Fibroblast of upper back skin (primary cell): ENCODE data around the gene TRUB2.
A peak's percentile ranks its signal among the peaks of the same experiment; 100 is the strongest.
"Not testable (repeated sequence)": the region's sequence is repeated elsewhere in the genome, so short reads cannot be mapped to it uniquely, and the experiment has no call there.

Experiments
- DNase-seq: peaks from one replicate; pipeline ENCODE4 v3.0.0-alpha.2; 2013

The TRUB2 gene

GRCh38 chr9:128296340-128297220 lies 25.7 kb downstream of the TRUB2 start:
- DNase-seq: no peak

- no peak for DNase-seq
These were observed 28.1 kb downstream of the TRUB2 start for GRCh38 chr9:128294142-128294541.

GRCh38 chr9:128293091-128293490 lies 29.2 kb downstream of the TRUB2 start:
- DNase-seq: no peak

- no peak for DNase-seq
These were observed 30.2 kb downstream of the TRUB2 start for GRCh38 chr9:128292009-128292408.

- DNase-seq: no peak
These were observed 33.8 kb downstream of the TRUB2 start for GRCh38 chr9:128288273-128289004.

GRCh38 chr9:128286440-128286839 lies 35.8 kb downstream of the TRUB2 start:
- DNase-seq: peak; percentile 40

- no peak for DNase-seq
These were observed 37.0 kb downstream of the TRUB2 start for GRCh38 chr9:128285033-128285784.

GRCh38 chr9:128282500-128282899 lies 39.7 kb downstream of the TRUB2 start:
- peak; percentile 72 for DNase-seq

GRCh38 chr9:128280084-128280622 lies 42.1 kb downstream of the TRUB2 start:
- no peak for DNase-seq

- DNase-seq: not testable (repeated sequence)
These were observed 42.9 kb downstream of the TRUB2 start for GRCh38 chr9:128279088-128280073.

GRCh38 chr9:128276574-128277270 lies 45.5 kb downstream of the TRUB2 start:
- DNase-seq: peak; percentile 46

GRCh38 chr9:128276008-128276573 lies 46.2 kb downstream of the TRUB2 start, which contains the start of gene SWI5:
TSS of gene SWI5 (plus strand) at chr9:128276276.
- DNase-seq: peak; percentile 99

GRCh38 chr9:128275198-128276007 lies 46.8 kb downstream of the TRUB2 start, which contains the start of gene GOLGA2:
TSS of gene GOLGA2 (minus strand) at chr9:128276007. CDS start at chr9:128275976, 31 bp downstream.
- peak; percentile 61 for DNase-seq

- DNase-seq: no peak
These were observed 48.0 kb downstream of the TRUB2 start for GRCh38 chr9:128274245-128274644.

GRCh38 chr9:128271512-128271911 lies 50.7 kb downstream of the TRUB2 start:
- DNase-seq: no peak

GRCh38 chr9:128271112-128271511 lies 51.1 kb downstream of the TRUB2 start:
- DNase-seq: no peak

GRCh38 chr9:128266868-128267590 lies 55.2 kb downstream of the TRUB2 start:
- no peak for DNase-seq

GRCh38 chr9:128265348-128265847 lies 56.8 kb downstream of the TRUB2 start:
- DNase-seq: no peak

GRCh38 chr9:128262687-128263086 lies 59.6 kb downstream of the TRUB2 start:
- no peak for DNase-seq
